Measurements from ENCODE around the gene SPOCK1.

Gene SPOCK1

DNA sequence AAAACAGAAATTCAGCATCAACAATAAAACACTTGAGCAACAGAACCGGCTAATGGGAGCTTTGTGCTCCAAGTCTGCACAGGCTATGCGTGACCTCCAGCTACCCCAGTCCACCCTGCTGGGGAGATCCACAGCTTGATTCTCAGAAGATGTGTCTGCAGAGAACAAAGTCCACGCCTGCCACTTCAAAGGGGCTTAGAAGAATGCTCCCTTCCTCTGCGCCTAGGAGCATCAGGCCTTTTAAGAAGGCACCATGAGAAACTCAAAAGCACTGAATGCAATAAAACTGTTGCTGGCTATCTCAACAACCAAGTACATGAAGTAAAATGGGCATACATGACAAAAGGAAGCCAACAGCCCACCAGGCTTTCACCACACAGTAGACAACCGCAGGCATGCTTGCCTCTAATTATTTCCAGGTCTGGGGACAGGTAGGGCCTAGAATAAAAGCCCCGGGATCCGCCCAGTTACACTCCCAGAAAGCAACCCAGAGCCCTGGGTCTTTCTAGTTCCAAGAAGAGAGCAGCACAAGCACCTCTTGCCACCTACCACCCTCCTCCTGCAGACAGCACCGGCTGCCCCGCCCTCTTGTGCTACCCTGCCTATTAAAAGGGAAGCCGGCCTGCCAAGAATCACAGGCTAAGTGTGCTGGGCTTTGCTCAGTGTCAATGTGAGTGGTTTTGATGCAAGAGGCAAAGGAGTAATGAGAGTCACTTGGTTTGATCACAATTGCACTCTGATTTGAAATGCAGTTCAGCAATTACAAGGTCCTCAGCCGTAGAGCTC, 123.2 kb downstream of the SPOCK1 start:
- POLR2A ChIA-PET = no interaction called here
- CTCF ChIA-PET = interaction anchor here (2.6 kb wide), 1 partner anchor 13 kb away, joined by 12 read pairs; no protein-coding TSS in a partner anchor
- H3K4me3 ChIP-seq (ENCODE audit: low read depth, low read length) = no peak overlapping the region
- no peak for DNase-seq (ENCODE audit: low read depth, low spot score)
- TF ChIP-seq, protein P1, sequence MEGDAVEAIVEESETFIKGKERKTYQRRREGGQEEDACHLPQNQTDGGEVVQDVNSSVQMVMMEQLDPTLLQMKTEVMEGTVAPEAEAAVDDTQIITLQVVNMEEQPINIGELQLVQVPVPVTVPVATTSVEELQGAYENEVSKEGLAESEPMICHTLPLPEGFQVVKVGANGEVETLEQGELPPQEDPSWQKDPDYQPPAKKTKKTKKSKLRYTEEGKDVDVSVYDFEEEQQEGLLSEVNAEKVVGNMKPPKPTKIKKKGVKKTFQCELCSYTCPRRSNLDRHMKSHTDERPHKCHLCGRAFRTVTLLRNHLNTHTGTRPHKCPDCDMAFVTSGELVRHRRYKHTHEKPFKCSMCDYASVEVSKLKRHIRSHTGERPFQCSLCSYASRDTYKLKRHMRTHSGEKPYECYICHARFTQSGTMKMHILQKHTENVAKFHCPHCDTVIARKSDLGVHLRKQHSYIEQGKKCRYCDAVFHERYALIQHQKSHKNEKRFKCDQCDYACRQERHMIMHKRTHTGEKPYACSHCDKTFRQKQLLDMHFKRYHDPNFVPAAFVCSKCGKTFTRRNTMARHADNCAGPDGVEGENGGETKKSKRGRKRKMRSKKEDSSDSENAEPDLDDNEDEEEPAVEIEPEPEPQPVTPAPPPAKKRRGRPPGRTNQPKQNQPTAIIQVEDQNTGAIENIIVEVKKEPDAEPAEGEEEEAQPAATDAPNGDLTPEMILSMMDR (IDR thresholded peaks at IDR 0.05; ENCODE audit: insufficient read depth, low read length, missing control alignments) = no peak

DNA sequence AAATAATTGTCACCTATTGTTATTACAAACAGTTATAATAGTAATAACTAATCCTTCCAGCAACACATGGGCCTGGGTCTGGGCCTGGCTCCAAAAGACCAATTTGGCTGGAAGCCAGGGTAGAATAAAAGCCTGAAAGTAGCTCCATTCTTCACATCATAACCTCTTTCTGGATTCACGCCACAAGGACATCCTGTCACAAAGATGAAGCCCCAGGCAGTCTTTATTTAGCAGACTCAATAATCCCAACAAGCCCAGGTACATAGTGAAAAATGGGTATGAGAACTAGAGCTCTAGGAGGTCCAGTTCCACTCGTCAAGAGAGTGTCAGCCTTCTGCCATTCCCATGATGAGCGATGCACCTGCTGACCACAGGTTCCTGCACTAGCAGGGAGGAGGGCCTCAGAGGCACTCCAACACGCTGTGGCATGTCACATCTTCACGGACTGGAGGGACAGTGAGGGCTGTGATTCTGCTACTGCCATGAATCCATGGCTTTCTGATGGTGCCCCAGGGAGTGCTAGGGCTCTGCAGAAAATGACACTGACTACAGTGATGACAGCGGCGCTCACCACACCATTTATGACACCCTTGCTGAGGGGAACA, 124.9 kb downstream of the SPOCK1 start:
- TF ChIP-seq, protein P1 (IDR thresholded peaks at IDR 0.05; ENCODE audit: insufficient read depth, low read length, missing control alignments) = no peak
- no peak overlapping the region for H3K4me3 ChIP-seq (ENCODE audit: low read depth, low read length)
- CTCF ChIA-PET = interaction anchor here (1.7 to 2.6 kb wide), 2 partner anchors 9 to 54 kb away, joined by 4 to 9 read pairs; no protein-coding TSS in a partner anchor
- POLR2A ChIA-PET = no interaction called here
- no peak for DNase-seq (ENCODE audit: low read depth, low spot score)

DNA sequence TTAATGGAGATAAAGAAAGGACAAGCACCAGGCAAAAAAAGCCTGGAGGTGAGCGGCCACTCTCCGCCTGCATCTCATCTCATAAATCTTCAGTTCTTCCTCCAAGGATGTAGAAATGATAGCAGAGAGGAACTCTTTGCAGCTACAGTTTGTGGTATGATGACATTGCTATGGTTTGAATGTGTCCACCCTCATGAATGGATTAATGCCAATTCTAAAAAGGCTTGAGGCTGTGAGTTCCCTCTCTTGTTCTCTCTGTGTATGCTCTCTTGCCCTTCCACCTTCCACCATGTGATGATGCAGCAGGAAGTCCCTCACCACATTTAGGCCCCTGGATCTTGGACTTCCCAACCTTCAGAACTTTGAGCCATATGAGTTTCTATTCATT, 126.4 kb downstream of the SPOCK1 start:
- H3K4me3 ChIP-seq (ENCODE audit: low read depth, low read length) = no peak overlapping the region
- CTCF ChIA-PET = interaction anchor here (0.9 to 2.6 kb wide), 6 partner anchors 11 to 126 kb away, joined by 3 to 9 read pairs (median 6); partner anchors contain the start of gene SPOCK1
- POLR2A ChIA-PET = no interaction called here
- TF ChIP-seq, protein P1 (IDR thresholded peaks at IDR 0.05; ENCODE audit: insufficient read depth, low read length, missing control alignments) = no peak
- no peak for DNase-seq (ENCODE audit: low read depth, low spot score)

DNA sequence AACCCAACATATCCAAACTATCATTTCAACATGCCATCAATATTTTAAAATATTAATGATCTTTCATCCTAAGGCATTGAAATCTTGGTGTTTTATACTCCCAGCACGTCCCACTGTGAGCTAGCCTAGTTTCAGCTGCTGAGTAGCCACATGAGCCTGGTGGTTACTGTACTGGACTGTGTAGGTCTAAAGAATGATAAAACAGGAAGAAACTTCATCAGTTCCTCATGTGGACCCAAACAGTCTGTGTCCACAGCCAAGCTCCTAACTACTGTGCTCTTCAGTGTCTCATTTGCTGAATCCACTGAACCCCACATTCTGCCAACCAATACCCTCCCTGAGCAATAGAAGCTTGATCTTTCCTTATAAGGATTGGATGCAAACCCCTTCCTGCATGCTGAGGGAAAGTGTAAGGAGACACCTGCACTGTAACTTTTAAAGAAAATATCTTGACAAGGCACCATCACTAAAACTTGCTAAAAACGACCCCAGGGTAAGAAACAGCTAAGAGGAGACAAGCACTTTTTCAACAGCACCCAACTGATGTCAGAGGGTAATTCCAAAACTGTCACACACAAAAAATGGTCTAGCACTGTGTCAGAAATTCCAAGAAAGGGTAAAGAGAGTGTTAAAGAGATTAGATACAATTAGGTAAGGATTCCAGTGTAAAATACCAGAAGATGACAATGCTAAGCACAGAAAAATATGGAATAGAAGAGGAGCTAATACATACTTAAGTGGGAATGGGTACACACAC, 126.9 kb downstream of the SPOCK1 start:
- TF ChIP-seq, protein P1 (IDR thresholded peaks at IDR 0.05; ENCODE audit: insufficient read depth, low read length, missing control alignments) = no peak
- POLR2A ChIA-PET = no interaction called here
- CTCF ChIA-PET = interaction anchor here (0.9 to 2.6 kb wide), 6 partner anchors 11 to 127 kb away, joined by 3 to 9 read pairs (median 6); partner anchors contain the start of gene SPOCK1
- DNase-seq (ENCODE audit: low read depth, low spot score) = no peak
- H3K4me3 ChIP-seq (ENCODE audit: low read depth, low read length) = no peak overlapping the region

DNA sequence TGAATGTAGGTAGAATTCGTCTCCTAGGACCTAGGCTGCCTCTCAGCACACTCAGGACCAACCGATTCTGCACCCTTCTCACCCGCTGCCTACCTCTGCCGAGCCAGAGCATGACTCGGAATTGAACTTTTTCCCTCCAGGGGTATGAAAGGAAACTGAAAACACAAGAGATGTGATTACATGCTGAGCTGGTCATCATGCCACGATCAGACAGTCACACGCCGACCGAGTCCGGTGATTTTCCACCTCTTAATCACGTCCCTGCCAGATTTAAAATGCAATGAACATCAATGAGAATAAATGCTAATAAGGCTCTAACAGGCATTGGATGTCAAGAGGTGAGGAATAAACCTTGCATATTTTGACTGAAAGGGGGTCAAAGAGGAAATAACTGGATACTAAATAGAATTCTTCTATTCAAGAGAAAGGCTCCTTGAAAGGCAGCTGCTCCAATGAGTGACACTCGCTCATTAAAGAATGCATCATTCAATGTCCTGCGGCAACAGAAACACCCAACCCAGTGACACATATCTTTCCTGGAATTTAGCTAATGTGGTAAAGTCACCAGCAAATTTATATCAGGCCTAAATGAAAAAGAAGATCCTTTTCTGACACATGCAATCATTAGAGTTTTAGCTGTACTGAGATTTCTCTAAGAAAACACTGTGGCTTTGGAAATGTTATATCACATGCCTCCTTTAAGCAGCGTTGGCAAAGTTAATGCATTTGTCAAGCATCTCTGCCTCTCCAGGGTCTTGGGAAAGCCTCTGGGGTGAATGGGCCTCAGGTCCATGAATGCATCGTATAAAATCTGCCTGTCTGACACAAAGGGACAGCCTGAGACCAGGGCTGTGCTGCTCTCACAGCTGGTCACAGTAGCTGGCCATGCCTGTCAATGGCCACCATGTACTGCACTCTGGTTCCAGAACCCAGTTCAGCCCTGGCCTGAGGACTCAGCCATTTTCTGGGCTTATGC, 128.7 kb downstream of the SPOCK1 start:
- no peak overlapping the region for H3K4me3 ChIP-seq (ENCODE audit: low read depth, low read length)
- TF ChIP-seq, protein P1 (IDR thresholded peaks at IDR 0.05; ENCODE audit: insufficient read depth, low read length, missing control alignments) = no peak
- POLR2A ChIA-PET = interaction anchor here (0.6 to 1.3 kb wide), 3 partner anchors 9 to 25 kb away, joined by 3 to 5 read pairs (median 5); no protein-coding TSS in a partner anchor

More for the DNA sequence above, 128.7 kb downstream of the SPOCK1 start:
- peak; percentile 37 for DNase-seq (ENCODE audit: low read depth, low spot score)
- CTCF ChIA-PET = interaction anchor here (0.7 to 1.9 kb wide), 5 partner anchors 9 to 45 kb away, joined by 3 to 11 read pairs (median 3); no protein-coding TSS in a partner anchor
